Type B pancreatic cell (in vitro differentiated cells): ENCODE results near the gene MAP4K5. TPM values are rescaled to one million over a fixed set of nuclear protein-coding genes. Genes with fewer than 3 reads are reported as not detected.

ENCODE experiments used
- DNase-seq: peaks from one replicate; pipeline ENCODE4 v3.0.0; 2021; ENCODE audit warnings: mixed read lengths; ENCODE audit not compliant: unreplicated experiment; ENCODE audit errors: extremely low spot score
- H3K27ac Mint-ChIP-seq: 2 replicates; pipeline ENCODE4 v1.8.0; 2021; ENCODE audit warnings: mild to moderate bottlenecking, mixed read lengths
- H3K27me3 Mint-ChIP-seq: 2 replicates; pipeline ENCODE4 v1.8.0; 2021; ENCODE audit warnings: mixed read lengths
- H3K36me3 Mint-ChIP-seq: 2 replicates; pipeline ENCODE4 v1.8.0; 2021; ENCODE audit warnings: mixed read lengths
- H3K4me1 Mint-ChIP-seq: one replicate; pipeline ENCODE4 v1.8.0; 2021; ENCODE audit warnings: mixed read lengths; ENCODE audit not compliant: unreplicated experiment
- H3K4me3 Mint-ChIP-seq: 2 replicates; pipeline ENCODE4 v1.8.0; 2021; ENCODE audit warnings: mild to moderate bottlenecking, mixed read lengths
- H3K9me3 Mint-ChIP-seq: 2 replicates; pipeline ENCODE4 v1.8.0; 2021; ENCODE audit warnings: mixed read lengths
- total RNA-seq: library from RNA; stranded (reverse); gene quantifications from 2 replicates; pipeline ENCODE4 v1.2.1, GENCODE V29; 2021; ENCODE audit warnings: low replicate concordance
- TF ChIP-seq, protein P1 (sequence below): fragments of 200-600 bp; sonication (generic); conservative IDR thresholded peaks from 2 replicates; pipeline ENCODE4 v1.5.0; 2021; ENCODE audit warnings: antibody characterized with exemption, mild to moderate bottlenecking

Gene MAP4K5
- total RNA-seq, 1 donor from 2014 or later = 58.4 TPM

GRCh38 chr14:50451854-50452253, 80.5 kb downstream of the MAP4K5 start:
- no peak for DNase-seq
- TF ChIP-seq, protein P1, sequence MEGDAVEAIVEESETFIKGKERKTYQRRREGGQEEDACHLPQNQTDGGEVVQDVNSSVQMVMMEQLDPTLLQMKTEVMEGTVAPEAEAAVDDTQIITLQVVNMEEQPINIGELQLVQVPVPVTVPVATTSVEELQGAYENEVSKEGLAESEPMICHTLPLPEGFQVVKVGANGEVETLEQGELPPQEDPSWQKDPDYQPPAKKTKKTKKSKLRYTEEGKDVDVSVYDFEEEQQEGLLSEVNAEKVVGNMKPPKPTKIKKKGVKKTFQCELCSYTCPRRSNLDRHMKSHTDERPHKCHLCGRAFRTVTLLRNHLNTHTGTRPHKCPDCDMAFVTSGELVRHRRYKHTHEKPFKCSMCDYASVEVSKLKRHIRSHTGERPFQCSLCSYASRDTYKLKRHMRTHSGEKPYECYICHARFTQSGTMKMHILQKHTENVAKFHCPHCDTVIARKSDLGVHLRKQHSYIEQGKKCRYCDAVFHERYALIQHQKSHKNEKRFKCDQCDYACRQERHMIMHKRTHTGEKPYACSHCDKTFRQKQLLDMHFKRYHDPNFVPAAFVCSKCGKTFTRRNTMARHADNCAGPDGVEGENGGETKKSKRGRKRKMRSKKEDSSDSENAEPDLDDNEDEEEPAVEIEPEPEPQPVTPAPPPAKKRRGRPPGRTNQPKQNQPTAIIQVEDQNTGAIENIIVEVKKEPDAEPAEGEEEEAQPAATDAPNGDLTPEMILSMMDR = no peak
- H3K9me3 Mint-ChIP-seq = peaks cover 6% of the 10 kb centered on the region
- no peak overlapping the region for H3K27ac Mint-ChIP-seq
- H3K4me1 Mint-ChIP-seq = no peaks in the 10 kb centered on the region
- no peaks in the 10 kb centered on the region for H3K27me3 Mint-ChIP-seq
- peaks cover 46% of the 10 kb centered on the region for H3K36me3 Mint-ChIP-seq
- H3K4me3 Mint-ChIP-seq = no peak overlapping the region

DNA sequence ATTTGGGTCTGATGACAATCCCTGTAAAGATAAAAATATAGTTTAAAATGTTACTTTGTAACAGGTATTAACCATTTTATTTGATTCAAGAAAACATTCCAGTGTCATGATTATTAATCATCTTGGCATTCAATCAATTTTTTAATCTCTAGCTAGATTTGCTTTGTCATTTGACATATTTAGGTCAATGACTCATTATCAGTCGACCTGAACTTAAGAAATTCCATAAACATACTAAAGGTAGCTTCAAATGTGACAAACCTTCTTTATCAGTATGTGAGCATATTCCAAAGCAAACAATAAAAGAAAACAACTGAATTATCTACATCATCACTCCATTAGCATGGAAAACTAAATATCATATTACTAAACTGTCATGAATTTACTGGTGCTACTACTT, 84.9 kb downstream of the MAP4K5 start:
- no peak for DNase-seq
- peaks cover 6% of the 10 kb centered on the region for H3K9me3 Mint-ChIP-seq
- TF ChIP-seq, protein P1 = no peak

DNA sequence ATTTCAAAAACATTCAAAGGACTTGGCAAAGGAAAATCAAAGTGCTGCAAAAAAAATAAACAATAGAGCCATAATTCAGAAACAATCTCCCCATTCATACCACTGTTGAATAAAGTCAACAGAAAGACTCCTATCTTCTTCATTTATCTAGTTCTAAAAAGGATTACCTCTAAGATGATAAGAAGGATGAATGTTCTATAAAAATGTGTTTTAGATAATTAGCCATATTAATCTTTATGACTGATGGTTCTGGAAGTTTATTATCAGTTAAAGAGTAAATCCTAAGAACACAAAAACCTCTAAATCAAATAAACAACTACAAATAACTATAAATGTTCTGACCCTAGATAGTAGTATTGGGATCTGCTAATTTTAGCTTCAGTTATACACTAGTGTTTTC, 97.8 kb downstream of the MAP4K5 start:
- Mint-ChIP-seq H3K4me1 (no peaks in the 10 kb centered on the region), H3K27ac (no peak overlapping the region), H3K9me3 (peaks cover 10% of the 10 kb centered on the region), H3K4me3 (no peak overlapping the region), H3K36me3 (peaks cover 52% of the 10 kb centered on the region), H3K27me3 (no peaks in the 10 kb centered on the region)
- no peak for DNase-seq
- TF ChIP-seq, protein P1 = no peak

More for the DNA sequence above, 84.9 kb downstream of the MAP4K5 start:
- no peak overlapping the region for H3K4me3 Mint-ChIP-seq
- no peaks in the 10 kb centered on the region for H3K27me3 Mint-ChIP-seq
- H3K4me1 Mint-ChIP-seq = no peaks in the 10 kb centered on the region
- peaks cover 32% of the 10 kb centered on the region for H3K36me3 Mint-ChIP-seq
- no peak overlapping the region for H3K27ac Mint-ChIP-seq

DNA sequence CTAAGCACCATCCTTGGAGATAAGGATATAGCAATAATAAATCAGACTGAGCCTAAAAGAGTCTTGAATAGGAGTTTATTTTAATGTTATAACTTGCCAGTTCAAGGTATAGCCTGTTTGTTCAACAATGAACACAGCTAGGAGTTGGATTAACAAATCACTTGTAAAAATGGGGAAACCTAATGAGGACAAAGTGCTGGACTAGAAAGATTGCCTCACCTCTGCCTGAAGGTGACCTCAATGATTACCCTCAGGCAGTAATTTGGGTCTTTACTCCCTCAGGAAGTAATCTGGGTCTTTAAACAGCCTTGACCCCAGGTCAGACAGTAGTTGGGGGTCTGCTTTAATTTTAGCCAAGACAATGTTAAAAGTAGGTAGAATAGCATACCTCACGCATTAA, 100.2 kb downstream of the MAP4K5 start:
- no peak overlapping the region for H3K4me3 Mint-ChIP-seq
- no peaks in the 10 kb centered on the region for H3K4me1 Mint-ChIP-seq
- peaks cover 35% of the 10 kb centered on the region for H3K36me3 Mint-ChIP-seq
- no peak overlapping the region for H3K27ac Mint-ChIP-seq
- peaks cover 4% of the 10 kb centered on the region for H3K9me3 Mint-ChIP-seq
- H3K27me3 Mint-ChIP-seq = no peaks in the 10 kb centered on the region
- TF ChIP-seq, protein P1 = no peak
- DNase-seq = no peak

DNA sequence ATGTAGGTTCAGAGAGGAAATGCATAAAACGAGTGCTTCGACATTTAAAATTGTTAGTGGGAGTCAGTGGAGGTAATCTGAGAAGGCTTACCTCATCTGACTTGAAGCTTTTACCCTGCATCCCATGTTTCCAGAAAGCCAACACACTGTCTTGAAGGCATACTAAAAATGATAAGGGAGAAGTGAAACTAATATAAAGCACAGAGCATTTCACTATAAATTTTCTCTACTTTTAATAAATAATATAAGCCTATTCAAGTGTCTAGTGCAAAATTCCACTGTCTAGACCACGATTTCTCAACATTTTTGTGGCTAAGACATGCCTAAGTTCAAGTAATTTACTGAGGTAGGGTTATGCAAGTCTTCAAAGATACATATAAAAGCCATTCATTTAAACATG, 106.6 kb downstream of the MAP4K5 start:
- no peak overlapping the region for H3K27ac Mint-ChIP-seq
- H3K4me3 Mint-ChIP-seq = no peak overlapping the region
- TF ChIP-seq, protein P1 = no peak
- H3K36me3 Mint-ChIP-seq = peaks cover 8% of the 10 kb centered on the region
- H3K9me3 Mint-ChIP-seq = no peaks in the 10 kb centered on the region
- no peaks in the 10 kb centered on the region for H3K4me1 Mint-ChIP-seq
- H3K27me3 Mint-ChIP-seq = no peaks in the 10 kb centered on the region
- DNase-seq = no peak

GRCh38 chr14:50425105-50425504, 107.3 kb downstream of the MAP4K5 start:
- DNase-seq = no peak
- TF ChIP-seq, protein P1 = no peak
- Mint-ChIP-seq H3K36me3 (peaks cover 11% of the 10 kb centered on the region), H3K4me1 (no peaks in the 10 kb centered on the region), H3K27me3 (no peaks in the 10 kb centered on the region), H3K27ac (no peak overlapping the region), H3K9me3 (no peaks in the 10 kb centered on the region), H3K4me3 (no peak overlapping the region)
